Measurements from ENCODE around the gene ROBO1.
"Not testable (repeated sequence)": the region's sequence is repeated elsewhere in the genome, so short reads cannot be mapped to it uniquely, and the experiment has no call there.

The ROBO1 gene

GRCh38 chr3:79551997-79552396, 215.8 kb downstream of the ROBO1 start:
- DNase-seq (ENCODE audit: low read depth): no peak

GRCh38 chr3:79551321-79551892, 216.4 kb downstream of the ROBO1 start:
- no peak for DNase-seq (ENCODE audit: low read depth)

GRCh38 chr3:79543218-79543982, 224.4 kb downstream of the ROBO1 start:
- DNase-seq (ENCODE audit: low read depth): no peak

- no peak for DNase-seq (ENCODE audit: low read depth)
These were observed 233.1 kb downstream of the ROBO1 start for GRCh38 chr3:79534727-79535126.

GRCh38 chr3:79531566-79532295, 236.1 kb downstream of the ROBO1 start:
- no peak for DNase-seq (ENCODE audit: low read depth)

- DNase-seq (ENCODE audit: low read depth): no peak
These were observed 246.5 kb downstream of the ROBO1 start for GRCh38 chr3:79521221-79521848.

GRCh38 chr3:79517766-79518413, 249.9 kb downstream of the ROBO1 start:
- DNase-seq (ENCODE audit: low read depth): no peak

- no peak for DNase-seq (ENCODE audit: low read depth)
These were observed 251.0 kb downstream of the ROBO1 start for GRCh38 chr3:79516795-79517194.

- DNase-seq (ENCODE audit: low read depth): no peak
These were observed 252.7 kb downstream of the ROBO1 start for GRCh38 chr3:79515072-79515471.

- DNase-seq (ENCODE audit: low read depth): no peak
These were observed 253.7 kb downstream of the ROBO1 start for GRCh38 chr3:79514069-79514468.

GRCh38 chr3:79506751-79507150, 261.0 kb downstream of the ROBO1 start:
- no peak for DNase-seq (ENCODE audit: low read depth)

- DNase-seq (ENCODE audit: low read depth): not testable (repeated sequence)
These were observed 265.5 kb downstream of the ROBO1 start for GRCh38 chr3:79502216-79502681.

- no peak for DNase-seq (ENCODE audit: low read depth)
These were observed 270.2 kb downstream of the ROBO1 start for GRCh38 chr3:79497447-79498111.

GRCh38 chr3:79491029-79491641, 276.7 kb downstream of the ROBO1 start:
- no peak for DNase-seq (ENCODE audit: low read depth)

GRCh38 chr3:79490165-79491028, 277.4 kb downstream of the ROBO1 start:
- DNase-seq (ENCODE audit: low read depth): no peak

- DNase-seq (ENCODE audit: low read depth): no peak
These were observed 279.4 kb downstream of the ROBO1 start for GRCh38 chr3:79488407-79488806.

- no peak for DNase-seq (ENCODE audit: low read depth)
These were observed 287.1 kb downstream of the ROBO1 start for GRCh38 chr3:79480746-79481145.

GRCh38 chr3:79478620-79479019, 289.2 kb downstream of the ROBO1 start:
- no peak for DNase-seq (ENCODE audit: low read depth)

- DNase-seq (ENCODE audit: low read depth): no peak
These were observed 290.6 kb downstream of the ROBO1 start for GRCh38 chr3:79477242-79477641.

GRCh38 chr3:79473993-79474392, 293.8 kb downstream of the ROBO1 start:
- DNase-seq (ENCODE audit: low read depth): no peak
